ENCODE results near the gene PLEKHG2.
A peak's percentile ranks its signal among the peaks of the same experiment; 100 is the strongest.

DNA sequence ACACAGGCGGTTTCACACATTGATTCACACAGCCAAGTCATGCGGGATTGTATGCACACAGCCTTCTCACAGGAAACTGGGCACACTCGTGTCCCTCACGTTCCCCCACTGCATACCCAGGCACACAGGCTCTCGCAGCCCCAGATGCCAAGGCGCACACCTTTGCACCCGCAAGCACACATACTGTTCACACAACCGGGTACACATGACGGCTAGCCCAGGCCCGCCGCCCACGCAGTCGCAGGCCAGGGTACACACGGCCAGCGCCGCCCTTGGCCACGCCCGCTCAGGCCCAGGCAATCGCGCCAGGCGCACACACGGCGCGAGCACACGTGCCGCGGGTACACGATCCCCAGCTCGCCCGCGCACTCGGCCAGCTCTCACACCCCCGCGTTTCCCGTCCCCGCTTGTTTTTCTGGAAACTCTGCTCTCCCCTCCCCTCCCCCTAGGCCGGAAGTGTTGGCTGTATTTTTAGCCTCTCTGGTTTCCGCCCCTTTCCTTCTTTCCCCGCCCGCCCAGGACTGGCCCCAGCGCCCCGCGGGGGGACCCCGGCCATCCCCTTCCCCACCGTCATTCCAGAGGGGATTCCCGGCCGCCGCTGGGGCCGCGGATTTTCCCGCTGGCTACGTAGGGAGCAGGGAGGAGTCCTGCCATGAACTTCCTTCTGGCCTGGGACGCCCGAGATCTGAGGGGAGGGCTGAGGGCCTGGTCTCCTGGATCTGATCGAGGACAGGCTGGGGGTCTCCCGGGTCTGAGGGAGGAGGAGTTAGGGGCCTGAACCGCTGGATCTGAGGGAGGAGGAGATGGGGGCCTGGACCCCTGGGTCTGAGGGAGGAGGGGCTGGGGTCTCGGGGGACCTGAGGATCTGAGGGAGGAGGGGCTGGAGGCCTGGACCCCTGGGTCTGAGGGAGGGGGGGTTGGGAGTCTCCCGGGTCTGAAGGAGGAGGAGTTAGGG lies 9.8 kb upstream of the PLEKHG2 start:
- TF ChIP-seq CTCF (IDR thresholded peaks at IDR 0.05) (no peak), POLR2A (IDR thresholded peaks at IDR 0.05) (no peak), POLR2AphosphoS5 (IDR thresholded peaks at IDR 0.05) (peak; percentile 90 to 97 (median 96))
